ENCODE data around the gene TRPM8. TPM values are rescaled to one million over a fixed set of nuclear protein-coding genes. Genes with fewer than 3 reads are reported as not detected.

The TRPM8 gene
- total and polyA plus RNA-seq, 2 experiments from 2014 or later = 0.16 to 0.33 TPM

DNA sequence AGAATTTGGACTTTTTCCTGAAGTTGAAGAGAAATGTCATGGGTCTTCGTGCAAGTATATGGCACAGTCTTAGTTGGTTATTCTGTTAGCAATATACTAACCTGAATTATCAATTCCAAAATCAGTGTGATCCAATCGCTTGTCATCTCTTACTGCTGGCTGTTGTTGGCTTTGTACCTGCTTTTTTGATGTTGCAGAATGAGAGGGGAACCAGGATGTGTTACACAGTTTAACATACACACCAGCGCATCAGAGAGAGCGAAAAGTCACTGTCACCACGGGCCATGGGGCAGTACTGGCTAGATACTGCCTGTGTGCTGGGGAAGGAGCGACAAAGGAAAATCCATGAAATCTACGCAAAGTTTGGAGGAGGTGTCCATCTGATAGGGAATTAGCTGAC, 74.0 kb downstream of the TRPM8 start:
- Histone ChIP-seq H3K79me2 (no peaks in the 10 kb centered on the region), H3K27ac (no peak overlapping the region), H3K9me3 (ENCODE audit: low read depth) (no peaks in the 10 kb centered on the region), H3K4me1 (ENCODE audit: insufficient read depth) (no peaks in the 10 kb centered on the region), H3K4me3 (no peak overlapping the region), H3K36me3 (replicated peaks; ENCODE audit: insufficient read depth, low read depth) (no peaks in the 10 kb centered on the region), H3K9me2 (replicated peaks; ENCODE audit: insufficient read depth) (no peaks in the 10 kb centered on the region), H2AFZ (no peak overlapping the region), H3K4me2 (no peak overlapping the region), H4K20me1 (ENCODE audit: insufficient read depth, poor library complexity, severe bottlenecking) (no peaks in the 10 kb centered on the region), H3K27me3 (no peaks in the 10 kb centered on the region)
- no peak for DNase-seq (ENCODE audit: low spot score)
- TF ChIP-seq EZH2phosphoT487 (IDR thresholded peaks at IDR 0.05; ENCODE audit: low read depth, severe bottlenecking, unreplicated experiment) (no peak), EZH2 (IDR thresholded peaks at IDR 0.05; ENCODE audit: borderline replicate concordance) (no peak)
- TF ChIP-seq, protein P1, sequence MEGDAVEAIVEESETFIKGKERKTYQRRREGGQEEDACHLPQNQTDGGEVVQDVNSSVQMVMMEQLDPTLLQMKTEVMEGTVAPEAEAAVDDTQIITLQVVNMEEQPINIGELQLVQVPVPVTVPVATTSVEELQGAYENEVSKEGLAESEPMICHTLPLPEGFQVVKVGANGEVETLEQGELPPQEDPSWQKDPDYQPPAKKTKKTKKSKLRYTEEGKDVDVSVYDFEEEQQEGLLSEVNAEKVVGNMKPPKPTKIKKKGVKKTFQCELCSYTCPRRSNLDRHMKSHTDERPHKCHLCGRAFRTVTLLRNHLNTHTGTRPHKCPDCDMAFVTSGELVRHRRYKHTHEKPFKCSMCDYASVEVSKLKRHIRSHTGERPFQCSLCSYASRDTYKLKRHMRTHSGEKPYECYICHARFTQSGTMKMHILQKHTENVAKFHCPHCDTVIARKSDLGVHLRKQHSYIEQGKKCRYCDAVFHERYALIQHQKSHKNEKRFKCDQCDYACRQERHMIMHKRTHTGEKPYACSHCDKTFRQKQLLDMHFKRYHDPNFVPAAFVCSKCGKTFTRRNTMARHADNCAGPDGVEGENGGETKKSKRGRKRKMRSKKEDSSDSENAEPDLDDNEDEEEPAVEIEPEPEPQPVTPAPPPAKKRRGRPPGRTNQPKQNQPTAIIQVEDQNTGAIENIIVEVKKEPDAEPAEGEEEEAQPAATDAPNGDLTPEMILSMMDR (IDR thresholded peaks at IDR 0.05; ENCODE audit: poor library complexity) = no peak
- 92% methylated on average over 7 of the region's 7 CpGs for WGBS (ENCODE audit: low lambda C conversion rate, missing lambda C conversion rate)

DNA sequence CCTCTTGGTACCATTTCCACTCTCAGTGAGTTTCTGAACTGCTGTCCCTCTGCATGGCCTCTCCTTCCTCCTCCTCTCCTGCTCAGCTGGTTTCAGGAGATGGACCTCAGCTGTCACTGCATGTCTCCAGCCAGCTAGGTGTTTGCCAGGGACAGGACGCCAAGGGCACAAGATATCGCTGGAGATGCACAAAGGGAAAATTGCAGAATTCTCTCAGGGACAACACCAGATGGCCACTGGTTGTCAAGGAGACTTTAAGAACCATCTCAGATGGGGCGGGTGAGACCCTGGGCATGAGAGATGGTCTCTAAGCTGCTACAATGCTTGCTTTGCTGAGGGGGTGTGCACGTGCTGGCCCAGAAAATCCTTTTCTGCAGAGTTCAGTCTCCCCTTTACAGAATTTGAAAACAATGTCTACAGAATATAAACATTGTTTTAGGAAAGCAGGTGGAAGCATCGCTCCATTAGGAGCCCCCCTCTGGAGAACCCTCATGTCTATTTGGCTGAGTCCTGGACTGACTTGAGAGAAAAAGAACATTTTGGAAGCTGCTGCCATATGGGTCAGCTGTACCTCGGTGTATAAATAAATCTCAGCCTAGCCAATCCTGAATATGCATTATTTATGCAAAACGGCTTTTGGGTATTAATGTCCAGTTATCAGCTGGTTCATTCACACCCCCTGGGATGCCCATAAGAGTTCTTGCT, 75.5 kb downstream of the TRPM8 start:
- TF ChIP-seq, protein P1 (IDR thresholded peaks at IDR 0.05; ENCODE audit: poor library complexity) = no peak
- no peak for TF ChIP-seq EZH2 (IDR thresholded peaks at IDR 0.05; ENCODE audit: borderline replicate concordance)
- no peak for TF ChIP-seq EZH2phosphoT487 (IDR thresholded peaks at IDR 0.05; ENCODE audit: low read depth, severe bottlenecking, unreplicated experiment)
- no peaks in the 10 kb centered on the region for H3K36me3 ChIP-seq (replicated peaks; ENCODE audit: insufficient read depth, low read depth)
- WGBS (ENCODE audit: low lambda C conversion rate, missing lambda C conversion rate) = 96% methylated on average over 7 of the region's 7 CpGs
- H3K4me3 ChIP-seq = no peak overlapping the region
- H3K27ac ChIP-seq = no peak overlapping the region
- DNase-seq (ENCODE audit: low spot score) = no peak
- H3K9me2 ChIP-seq (replicated peaks; ENCODE audit: insufficient read depth) = no peaks in the 10 kb centered on the region
- H3K9me3 ChIP-seq (ENCODE audit: low read depth) = no peaks in the 10 kb centered on the region
- no peaks in the 10 kb centered on the region for H3K27me3 ChIP-seq
- no peak overlapping the region for H2AFZ ChIP-seq
- no peaks in the 10 kb centered on the region for H3K79me2 ChIP-seq
- H4K20me1 ChIP-seq (ENCODE audit: insufficient read depth, poor library complexity, severe bottlenecking) = no peaks in the 10 kb centered on the region
- H3K4me2 ChIP-seq = no peak overlapping the region
- no peaks in the 10 kb centered on the region for H3K4me1 ChIP-seq (ENCODE audit: insufficient read depth)

DNA sequence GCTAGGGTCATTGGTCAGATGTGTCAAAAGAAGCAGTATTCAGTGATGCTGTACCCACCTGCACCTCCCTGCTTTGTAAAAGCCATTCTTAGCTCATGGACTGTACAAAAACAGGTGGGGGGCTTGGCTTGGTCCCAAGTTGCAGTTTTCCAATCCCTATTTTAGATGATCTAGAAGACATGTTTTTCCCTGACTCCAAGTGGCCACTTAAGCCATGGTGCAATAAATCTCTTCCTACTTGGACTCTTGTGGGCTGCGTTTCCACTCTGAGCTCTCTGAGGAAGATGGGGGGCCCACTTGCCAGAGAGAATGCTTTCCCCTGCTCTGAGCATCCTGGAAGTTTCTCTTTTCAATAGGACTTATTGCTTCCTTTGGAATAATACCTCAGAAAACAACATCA, 76.3 kb downstream of the TRPM8 start:
- WGBS (ENCODE audit: low lambda C conversion rate, missing lambda C conversion rate) = 94% methylated on average over 1 of the region's 1 CpG

More for the DNA sequence above, 76.3 kb downstream of the TRPM8 start:
- TF ChIP-seq, protein P1 (IDR thresholded peaks at IDR 0.05; ENCODE audit: poor library complexity) = no peak
- no peak for TF ChIP-seq EZH2phosphoT487 (IDR thresholded peaks at IDR 0.05; ENCODE audit: low read depth, severe bottlenecking, unreplicated experiment)
- TF ChIP-seq EZH2 (IDR thresholded peaks at IDR 0.05; ENCODE audit: borderline replicate concordance) = no peak
- Histone ChIP-seq H3K4me1 (ENCODE audit: insufficient read depth) (no peaks in the 10 kb centered on the region), H3K4me2 (no peak overlapping the region), H3K27ac (no peak overlapping the region), H3K27me3 (no peaks in the 10 kb centered on the region), H3K9me2 (replicated peaks; ENCODE audit: insufficient read depth) (no peaks in the 10 kb centered on the region), H4K20me1 (ENCODE audit: insufficient read depth, poor library complexity, severe bottlenecking) (no peaks in the 10 kb centered on the region), H2AFZ (no peak overlapping the region), H3K4me3 (no peak overlapping the region), H3K36me3 (replicated peaks; ENCODE audit: insufficient read depth, low read depth) (no peaks in the 10 kb centered on the region), H3K9me3 (ENCODE audit: low read depth) (no peaks in the 10 kb centered on the region), H3K79me2 (no peaks in the 10 kb centered on the region)
- DNase-seq (ENCODE audit: low spot score) = no peak
